ENCODE measurements around the gene PHF24. TPM values are rescaled to one million over a fixed set of nuclear protein-coding genes. Genes with fewer than 3 reads are reported as not detected.

Gene PHF24
- 0.09 and 0.16 TPM in 2 replicates for total RNA-seq

DNA sequence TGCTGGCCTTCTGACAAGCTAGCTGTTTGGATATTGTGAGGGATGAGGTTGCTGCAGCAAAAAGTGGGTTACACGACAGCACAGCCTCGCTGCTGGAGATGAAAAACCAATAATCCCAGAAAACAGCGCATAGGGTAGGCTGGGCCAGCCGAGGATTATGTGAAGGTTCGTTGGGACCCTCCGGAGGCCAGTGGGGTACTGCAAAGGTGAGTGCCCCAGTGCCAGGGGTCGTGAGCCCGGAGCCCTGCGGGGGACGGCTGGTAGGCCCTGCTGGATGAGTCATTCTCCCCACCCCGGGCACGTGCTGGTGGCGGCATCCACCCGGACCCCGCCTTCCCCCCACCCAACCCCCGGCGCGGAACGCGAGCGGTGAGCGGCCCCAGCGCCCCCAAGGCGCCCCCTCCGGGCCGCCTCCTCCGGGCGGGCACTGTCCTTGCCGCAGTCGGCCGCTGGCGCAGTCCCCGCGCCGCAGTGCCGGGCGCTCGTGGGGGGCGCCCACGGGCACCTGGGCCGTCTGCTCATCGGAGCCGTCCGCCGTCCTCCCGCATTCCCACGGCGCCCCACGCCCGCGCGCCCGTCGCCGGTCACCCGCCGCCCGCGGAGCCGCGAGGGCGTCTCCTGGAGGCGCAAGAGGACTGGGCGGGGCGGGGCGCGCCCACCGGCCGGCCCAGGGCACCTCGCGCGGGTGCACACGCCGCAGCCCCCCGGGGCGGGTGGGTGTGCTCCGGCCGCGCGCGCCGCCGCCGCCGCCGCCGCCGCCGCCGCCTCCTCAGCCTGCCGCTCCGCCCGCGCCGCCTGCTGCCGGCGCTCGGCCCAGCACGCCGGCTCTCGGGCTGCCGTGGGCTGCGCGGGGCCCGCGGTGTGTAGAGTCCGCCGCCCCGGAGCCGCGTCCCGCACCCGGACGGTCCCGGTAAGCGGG, at the start of gene PHF24:
Gene PHF24, plus strand, starts transcription at position 794 of the 919 bp plus-strand sequence. CDS start 13,014 bp downstream, outside the sequence.

DNA sequence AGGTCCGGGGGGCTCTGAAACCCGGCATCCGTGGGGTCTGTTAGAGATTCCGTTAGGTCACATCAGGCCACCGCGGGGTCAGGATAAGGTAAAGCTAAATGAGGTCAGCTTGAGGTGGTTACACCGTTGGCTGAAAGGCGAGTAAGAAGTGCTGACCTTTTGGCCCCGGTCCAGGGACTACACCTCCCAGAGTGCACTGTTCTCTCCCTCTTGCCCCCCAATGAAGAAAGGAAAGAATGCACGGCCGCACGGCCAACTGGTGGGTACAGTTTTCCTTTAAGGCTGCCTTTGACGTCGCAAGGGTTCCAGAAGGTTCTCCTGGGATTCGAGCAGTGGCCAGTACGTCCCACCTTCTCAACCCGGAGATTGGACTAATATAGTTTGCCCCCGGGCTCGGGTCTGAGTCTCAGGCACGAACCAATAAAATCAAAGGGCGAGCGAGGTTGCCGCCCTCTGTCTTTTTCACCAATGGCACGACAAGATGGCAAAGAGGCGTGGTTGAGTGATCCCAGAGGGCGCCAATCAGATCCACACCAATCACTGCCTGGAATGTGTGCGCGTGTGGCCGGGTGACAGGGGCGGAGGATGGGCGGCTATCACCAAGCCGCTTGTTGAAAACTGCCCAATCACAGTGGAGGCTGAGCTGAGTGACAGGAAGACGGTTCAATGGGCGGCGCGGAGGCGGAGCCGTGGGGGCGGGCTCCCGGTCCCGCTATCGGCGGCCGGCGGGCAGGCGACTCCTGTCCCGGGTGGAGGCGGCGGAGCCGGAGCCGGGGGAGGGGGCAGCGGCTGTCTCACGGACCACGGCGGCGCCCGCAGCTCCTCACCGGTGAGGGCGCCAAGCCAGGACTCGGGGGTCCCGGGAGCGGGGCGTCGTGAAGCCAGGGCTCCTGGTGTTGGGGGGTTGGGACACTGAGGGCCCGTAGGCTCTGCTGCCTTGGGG, 31.2 kb downstream of the PHF24 start, which contains the start of gene DNAJB5:
Gene DNAJB5, plus strand, starts transcription at position 743 of the 943 bp plus-strand sequence. CDS start 886 bp downstream, outside the sequence.

Other genes starting within 250 kb of the PHF24 start
- not detected in 2 replicates for gene CCL21, start 248.1 kb upstream of the PHF24 start, total RNA-seq
- gene DNAJB5, start 31.5 kb downstream of the PHF24 start, total RNA-seq, result 6.5 and 8.0 TPM in 2 replicates
- 468 and 475 TPM in 2 replicates for gene VCP, start 114.3 kb downstream of the PHF24 start, total RNA-seq
- gene FANCG, start 121.7 kb downstream of the PHF24 start, total RNA-seq, result 11.5 and 11.8 TPM in 2 replicates
- 6.9 and 9.0 TPM in 2 replicates for gene PIGO, start 138.3 kb downstream of the PHF24 start, total RNA-seq
- 123 and 154 TPM in 2 replicates for gene STOML2, start 144.8 kb downstream of the PHF24 start, total RNA-seq
- gene ATOSB, start 157.6 kb downstream of the PHF24 start, total RNA-seq, result 11.3 and 19.5 TPM in 2 replicates
- gene UNC13B, start 203.7 kb downstream of the PHF24 start, total RNA-seq, result 21.0 and 25.5 TPM in 2 replicates

All from bronchial smooth muscle cell (primary cell).